WTC11 (cell line): ENCODE measurements around the gene INHBC.

Source experiments
- CTCF ChIP-seq: fragments of 200-600 bp; IDR thresholded peaks from 2 replicates; pipeline ENCODE4 v1.8.0; 2022; ENCODE audit warnings: antibody characterized with exemption
- E2F4 ChIP-seq: sonication (generic); formaldehyde crosslinking; IDR thresholded peaks from 2 replicates; pipeline ENCODE4 v1.8.1; 2022; ENCODE audit warnings: low read depth, mild to moderate bottlenecking, moderate library complexity, missing genetic modification reagents, borderline replicate concordance
- ETV6 ChIP-seq: sonication (generic); formaldehyde crosslinking; IDR thresholded peaks from 2 replicates; pipeline ENCODE4 v1.8.1; 2022; ENCODE audit warnings: mild to moderate bottlenecking, missing genetic modification reagents
- FOXP4 ChIP-seq: sonication (generic); formaldehyde crosslinking; IDR thresholded peaks from 2 replicates; pipeline ENCODE4 v1.8.0; 2022; ENCODE audit warnings: mild to moderate bottlenecking, missing genetic modification reagents
- JUN ChIP-seq: sonication (generic); formaldehyde crosslinking; IDR thresholded peaks from 2 replicates; pipeline ENCODE4 v1.8.0; 2023; ENCODE audit warnings: mild to moderate bottlenecking, missing genetic modification reagents
- NFE2L1 ChIP-seq: sonication (generic); formaldehyde crosslinking; IDR thresholded peaks from 2 replicates; pipeline ENCODE4 v1.8.1; 2023; ENCODE audit warnings: missing genetic modification reagents
- NFYB ChIP-seq: sonication (generic); formaldehyde crosslinking; conservative IDR thresholded peaks from 2 replicates; pipeline ENCODE4 v1.8.0; 2022; ENCODE audit warnings: low read depth, missing genetic modification reagents
- NR2C2 ChIP-seq: sonication (generic); formaldehyde crosslinking; IDR thresholded peaks from 2 replicates; pipeline ENCODE4 v1.8.0; 2022; ENCODE audit warnings: mild to moderate bottlenecking, missing genetic modification reagents
- PRRX2 ChIP-seq: fragments of 250-450 bp; sonication (Bioruptor Pico); IDR thresholded peaks from 2 replicates; pipeline ENCODE4 v1.8.0; 2021; ENCODE audit warnings: mild to moderate bottlenecking
- SMAD3 ChIP-seq: sonication (generic); formaldehyde crosslinking; IDR thresholded peaks from 2 replicates; pipeline ENCODE4 v1.8.0; 2022; ENCODE audit warnings: missing genetic modification reagents, mild to moderate bottlenecking, borderline replicate concordance
- USF2 ChIP-seq: sonication (generic); formaldehyde crosslinking; IDR thresholded peaks from 2 replicates; pipeline ENCODE4 v1.8.1; 2023; ENCODE audit warnings: mild to moderate bottlenecking, missing genetic modification reagents, moderate library complexity
- ZBTB43 ChIP-seq: sonication (generic); formaldehyde crosslinking; IDR thresholded peaks from 2 replicates; pipeline ENCODE4 v1.8.1; 2023; ENCODE audit warnings: mild to moderate bottlenecking, missing genetic modification reagents
- ZNF512 ChIP-seq: sonication (generic); formaldehyde crosslinking; IDR thresholded peaks from 2 replicates; pipeline ENCODE4 v1.8.1; 2022; ENCODE audit warnings: missing genetic modification reagents, borderline replicate concordance
- ZSCAN18 ChIP-seq: fragments of 250-450 bp; sonication (Bioruptor Pico); IDR thresholded peaks from 2 replicates; pipeline ENCODE4 v2.1.2; 2022; ENCODE audit warnings: mild to moderate bottlenecking, moderate library complexity

- TF ChIP-seq CTCF (no peak), FOXP4 (CRISPR knock-in tag) (no peak), NR2C2 (CRISPR knock-in tag) (no peak), NFE2L1 (CRISPR knock-in tag) (no peak), ZSCAN18 (CRISPR knock-in tag) (no peak), JUN (no peak), ZBTB43 (CRISPR knock-in tag) (no peak), SMAD3 (no peak), USF2 (CRISPR knock-in tag) (no peak), PRRX2 (no peak), NFYB (CRISPR knock-in tag) (no peak), ZNF512 (CRISPR knock-in tag) (no peak), E2F4 (no peak), ETV6 (CRISPR knock-in tag) (no peak)
These were observed 47.1 kb downstream of the INHBC start for GRCh38 chr12:57481671-57482070.
